B cell (primary cell): ENCODE data around the gene INTU.

Experiments used
- CTCF ChIP-seq: fragments of 200-600 bp; IDR thresholded peaks from one replicate; pipeline ENCODE4 v1.8.0; 2022; ENCODE audit warnings: antibody characterized with exemption, mild to moderate bottlenecking
- EZH2 ChIP-seq: IDR thresholded peaks from 2 replicates; pipeline ENCODE4 v1.6.1; 2012; ENCODE audit warnings: borderline replicate concordance, low read depth, mild to moderate bottlenecking, moderate library complexity, low read length; ENCODE audit not compliant: insufficient read depth, poor library complexity, severe bottlenecking

- TF ChIP-seq CTCF (no peak), EZH2 (no peak)
Measured at GRCh38 chr4:127747883-127748282, 115.1 kb downstream of the INTU start.
